Peyer's patch (tissue), 4 donors: ENCODE measurements around the gene OR6S1.

ENCODE experiments used
- CTCF ChIP-seq, 6 experiments: fragments of 450-650 bp in 4 of 6; fragments of 200-600 bp in 2 of 6; sonication (generic) in 1 of 6; IDR thresholded peaks; one replicate each; pipeline ENCODE4 v1.5.1; 2017 to 2019; ENCODE audit warnings: antibody characterized with exemption in 6 of 6, mild to moderate bottlenecking in 3 of 6, moderate library complexity in 1 of 6
- POLR2A ChIP-seq, 2 donors: fragments of 450-650 bp; IDR thresholded peaks; one replicate each; pipeline ENCODE4 v1.5.1; 2017; ENCODE audit warnings: antibody characterized with exemption in 2 of 2, mild to moderate bottlenecking in 2 of 2, moderate library complexity in 2 of 2

- TF ChIP-seq CTCF (IDR thresholded peaks at IDR 0.05): no peak
- TF ChIP-seq POLR2A (IDR thresholded peaks at IDR 0.05): no peak
These were observed 32.9 kb downstream of the OR6S1 start for GRCh38 chr14:20608383-20609110.
